Ovary (tissue), 3 donors: ENCODE data around the gene ZNF597.

Experiments
- EP300 ChIP-seq: sonication (generic); formaldehyde crosslinking; IDR thresholded peaks from one replicate; pipeline ENCODE4 v1.6.1; 2017; ENCODE audit warnings: antibody characterized with exemption
- POLR2A ChIP-seq: fragments of 450-650 bp; IDR thresholded peaks from one replicate; pipeline ENCODE4 v1.6.1; 2017; ENCODE audit warnings: antibody characterized with exemption, mild to moderate bottlenecking, moderate library complexity
- TF ChIP-seq, protein P1 (sequence below), 3 donors: fragments of 450-650 bp in 2 of 3; fragments of 200-600 bp in 1 of 3; IDR thresholded peaks; one replicate each; pipeline versions ENCODE4 v1.5.1 to v1.8.0; 2016 to 2022; ENCODE audit warnings: antibody characterized with exemption in 3 of 3, mild to moderate bottlenecking in 1 of 3
- donor health status: DM: no; HTN: no; CAD: no.

DNA sequence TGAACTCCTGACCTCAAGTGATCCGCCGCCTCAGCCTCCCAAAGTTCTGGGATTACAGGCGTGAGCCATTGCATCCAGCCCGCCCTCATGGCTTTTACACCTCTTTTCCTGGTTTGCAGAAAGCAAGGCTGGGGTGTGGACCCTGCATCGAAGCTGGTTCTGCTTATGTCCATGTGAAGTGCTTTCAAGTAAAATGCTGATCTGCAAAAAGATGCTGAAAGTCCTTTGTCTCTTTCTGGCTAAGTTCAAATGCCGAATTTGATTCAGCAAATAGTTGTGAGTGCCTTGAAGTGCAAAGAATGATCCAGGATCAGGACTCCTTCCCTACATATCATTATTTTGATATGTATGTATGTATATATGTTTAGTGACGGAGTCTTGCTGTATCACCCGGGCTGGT is 17.3 kb upstream of the ZNF597 start:
- TF ChIP-seq, protein P1, sequence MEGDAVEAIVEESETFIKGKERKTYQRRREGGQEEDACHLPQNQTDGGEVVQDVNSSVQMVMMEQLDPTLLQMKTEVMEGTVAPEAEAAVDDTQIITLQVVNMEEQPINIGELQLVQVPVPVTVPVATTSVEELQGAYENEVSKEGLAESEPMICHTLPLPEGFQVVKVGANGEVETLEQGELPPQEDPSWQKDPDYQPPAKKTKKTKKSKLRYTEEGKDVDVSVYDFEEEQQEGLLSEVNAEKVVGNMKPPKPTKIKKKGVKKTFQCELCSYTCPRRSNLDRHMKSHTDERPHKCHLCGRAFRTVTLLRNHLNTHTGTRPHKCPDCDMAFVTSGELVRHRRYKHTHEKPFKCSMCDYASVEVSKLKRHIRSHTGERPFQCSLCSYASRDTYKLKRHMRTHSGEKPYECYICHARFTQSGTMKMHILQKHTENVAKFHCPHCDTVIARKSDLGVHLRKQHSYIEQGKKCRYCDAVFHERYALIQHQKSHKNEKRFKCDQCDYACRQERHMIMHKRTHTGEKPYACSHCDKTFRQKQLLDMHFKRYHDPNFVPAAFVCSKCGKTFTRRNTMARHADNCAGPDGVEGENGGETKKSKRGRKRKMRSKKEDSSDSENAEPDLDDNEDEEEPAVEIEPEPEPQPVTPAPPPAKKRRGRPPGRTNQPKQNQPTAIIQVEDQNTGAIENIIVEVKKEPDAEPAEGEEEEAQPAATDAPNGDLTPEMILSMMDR (IDR thresholded peaks at IDR 0.05): no peak
- no peak for TF ChIP-seq POLR2A
- no peak for TF ChIP-seq EP300
